SK-N-SH (cell line): ENCODE results near the gene RILPL2.

Experiments used
- EZH2phosphoT487 ChIP-seq: fragments of 200-600 bp; sonication (generic); IDR thresholded peaks from 2 replicates; pipeline ENCODE4 v1.6.1; 2017; ENCODE audit warnings: low read depth, mixed run types, mild to moderate bottlenecking, antibody characterized with exemption, moderate library complexity, borderline replicate concordance
- FOXJ3 ChIP-seq: sonication (generic); formaldehyde crosslinking; IDR thresholded peaks from 2 replicates; pipeline ENCODE4 v1.5.1; 2020; ENCODE audit warnings: mild to moderate bottlenecking, missing genetic modification reagents
- GABPA ChIP-seq: IDR thresholded peaks from 2 replicates; pipeline ENCODE4 v1.4.0; 2012; ENCODE audit warnings: low read depth, mild to moderate bottlenecking
- JUND ChIP-seq: IDR thresholded peaks from 2 replicates; pipeline ENCODE4 v1.4.0; 2012
- RAD21 ChIP-seq: IDR thresholded peaks from 2 replicates; pipeline ENCODE4 v1.6.1; 2012; ENCODE audit warnings: mild to moderate bottlenecking, low read length
- RXRA ChIP-seq: IDR thresholded peaks from 2 replicates; pipeline ENCODE4 v1.4.0; 2012; ENCODE audit warnings: low read depth, mild to moderate bottlenecking, borderline replicate concordance
- SIN3A ChIP-seq: IDR thresholded peaks from 2 replicates; pipeline ENCODE4 v1.6.1; 2012; ENCODE audit warnings: low read depth, mild to moderate bottlenecking, low read length, moderate library complexity, borderline replicate concordance
- TEAD4 ChIP-seq: IDR thresholded peaks from 2 replicates; pipeline ENCODE4 v1.4.0; 2012; ENCODE audit warnings: mild to moderate bottlenecking, borderline replicate concordance; ENCODE audit not compliant: insufficient read depth
- TF ChIP-seq, protein P1 (sequence below): fragments of 200-600 bp; sonication (generic); IDR thresholded peaks from 2 replicates; pipeline ENCODE4 v1.6.1; 2017; ENCODE audit warnings: antibody characterized with exemption, mild to moderate bottlenecking, moderate library complexity
- TF ChIP-seq, protein P2 (sequence below): IDR thresholded peaks from 2 replicates; pipeline ENCODE4 v1.4.0; 2012; ENCODE audit warnings: low read depth, borderline replicate concordance
- TF ChIP-seq, protein P3 (sequence below): fragments of 150-350 bp; IDR thresholded peaks from 2 replicates; pipeline ENCODE4 v1.6.1; 2017; ENCODE audit warnings: antibody characterized with exemption, low read length, low read depth, borderline replicate concordance
- TF ChIP-seq, protein P4 (sequence below): IDR thresholded peaks from 2 replicates; pipeline ENCODE4 v1.6.1; 2012; ENCODE audit warnings: mild to moderate bottlenecking, low read depth, low read length, moderate library complexity

DNA sequence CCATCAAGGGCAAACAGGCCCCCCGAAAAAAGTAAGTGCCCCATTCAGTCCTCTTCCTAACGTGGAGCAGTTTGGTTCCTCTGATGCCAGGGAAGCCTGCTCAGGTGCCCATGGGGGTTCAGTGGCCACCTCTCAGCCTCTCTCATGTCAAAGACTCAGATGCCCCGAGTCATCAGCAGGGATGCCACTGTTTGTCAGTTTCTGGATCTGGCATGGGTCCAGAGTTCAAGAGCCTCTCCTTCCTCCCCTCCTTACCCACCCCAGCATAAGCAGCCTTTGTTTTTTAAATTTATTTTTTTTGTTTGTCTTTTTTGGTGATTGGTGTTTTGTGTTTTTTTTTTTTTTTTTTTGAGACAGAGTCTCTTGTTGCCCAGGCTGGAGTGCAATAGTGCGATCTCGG is 41.2 kb downstream of the RILPL2 start:
- TF ChIP-seq TEAD4 (no peak), RAD21 (no peak), RXRA (no peak), JUND (no peak), EZH2phosphoT487 (no peak), SIN3A (no peak), FOXJ3 (CRISPR knock-in tag) (no peak), GABPA (no peak)
- TF ChIP-seq, protein P1, sequence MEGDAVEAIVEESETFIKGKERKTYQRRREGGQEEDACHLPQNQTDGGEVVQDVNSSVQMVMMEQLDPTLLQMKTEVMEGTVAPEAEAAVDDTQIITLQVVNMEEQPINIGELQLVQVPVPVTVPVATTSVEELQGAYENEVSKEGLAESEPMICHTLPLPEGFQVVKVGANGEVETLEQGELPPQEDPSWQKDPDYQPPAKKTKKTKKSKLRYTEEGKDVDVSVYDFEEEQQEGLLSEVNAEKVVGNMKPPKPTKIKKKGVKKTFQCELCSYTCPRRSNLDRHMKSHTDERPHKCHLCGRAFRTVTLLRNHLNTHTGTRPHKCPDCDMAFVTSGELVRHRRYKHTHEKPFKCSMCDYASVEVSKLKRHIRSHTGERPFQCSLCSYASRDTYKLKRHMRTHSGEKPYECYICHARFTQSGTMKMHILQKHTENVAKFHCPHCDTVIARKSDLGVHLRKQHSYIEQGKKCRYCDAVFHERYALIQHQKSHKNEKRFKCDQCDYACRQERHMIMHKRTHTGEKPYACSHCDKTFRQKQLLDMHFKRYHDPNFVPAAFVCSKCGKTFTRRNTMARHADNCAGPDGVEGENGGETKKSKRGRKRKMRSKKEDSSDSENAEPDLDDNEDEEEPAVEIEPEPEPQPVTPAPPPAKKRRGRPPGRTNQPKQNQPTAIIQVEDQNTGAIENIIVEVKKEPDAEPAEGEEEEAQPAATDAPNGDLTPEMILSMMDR, result no peak
- TF ChIP-seq, protein P2, sequence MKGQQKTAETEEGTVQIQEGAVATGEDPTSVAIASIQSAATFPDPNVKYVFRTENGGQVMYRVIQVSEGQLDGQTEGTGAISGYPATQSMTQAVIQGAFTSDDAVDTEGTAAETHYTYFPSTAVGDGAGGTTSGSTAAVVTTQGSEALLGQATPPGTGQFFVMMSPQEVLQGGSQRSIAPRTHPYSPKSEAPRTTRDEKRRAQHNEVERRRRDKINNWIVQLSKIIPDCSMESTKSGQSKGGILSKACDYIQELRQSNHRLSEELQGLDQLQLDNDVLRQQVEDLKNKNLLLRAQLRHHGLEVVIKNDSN, result no peak
- TF ChIP-seq, protein P3, sequence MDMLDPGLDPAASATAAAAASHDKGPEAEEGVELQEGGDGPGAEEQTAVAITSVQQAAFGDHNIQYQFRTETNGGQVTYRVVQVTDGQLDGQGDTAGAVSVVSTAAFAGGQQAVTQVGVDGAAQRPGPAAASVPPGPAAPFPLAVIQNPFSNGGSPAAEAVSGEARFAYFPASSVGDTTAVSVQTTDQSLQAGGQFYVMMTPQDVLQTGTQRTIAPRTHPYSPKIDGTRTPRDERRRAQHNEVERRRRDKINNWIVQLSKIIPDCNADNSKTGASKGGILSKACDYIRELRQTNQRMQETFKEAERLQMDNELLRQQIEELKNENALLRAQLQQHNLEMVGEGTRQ, result no peak
- TF ChIP-seq, protein P4, sequence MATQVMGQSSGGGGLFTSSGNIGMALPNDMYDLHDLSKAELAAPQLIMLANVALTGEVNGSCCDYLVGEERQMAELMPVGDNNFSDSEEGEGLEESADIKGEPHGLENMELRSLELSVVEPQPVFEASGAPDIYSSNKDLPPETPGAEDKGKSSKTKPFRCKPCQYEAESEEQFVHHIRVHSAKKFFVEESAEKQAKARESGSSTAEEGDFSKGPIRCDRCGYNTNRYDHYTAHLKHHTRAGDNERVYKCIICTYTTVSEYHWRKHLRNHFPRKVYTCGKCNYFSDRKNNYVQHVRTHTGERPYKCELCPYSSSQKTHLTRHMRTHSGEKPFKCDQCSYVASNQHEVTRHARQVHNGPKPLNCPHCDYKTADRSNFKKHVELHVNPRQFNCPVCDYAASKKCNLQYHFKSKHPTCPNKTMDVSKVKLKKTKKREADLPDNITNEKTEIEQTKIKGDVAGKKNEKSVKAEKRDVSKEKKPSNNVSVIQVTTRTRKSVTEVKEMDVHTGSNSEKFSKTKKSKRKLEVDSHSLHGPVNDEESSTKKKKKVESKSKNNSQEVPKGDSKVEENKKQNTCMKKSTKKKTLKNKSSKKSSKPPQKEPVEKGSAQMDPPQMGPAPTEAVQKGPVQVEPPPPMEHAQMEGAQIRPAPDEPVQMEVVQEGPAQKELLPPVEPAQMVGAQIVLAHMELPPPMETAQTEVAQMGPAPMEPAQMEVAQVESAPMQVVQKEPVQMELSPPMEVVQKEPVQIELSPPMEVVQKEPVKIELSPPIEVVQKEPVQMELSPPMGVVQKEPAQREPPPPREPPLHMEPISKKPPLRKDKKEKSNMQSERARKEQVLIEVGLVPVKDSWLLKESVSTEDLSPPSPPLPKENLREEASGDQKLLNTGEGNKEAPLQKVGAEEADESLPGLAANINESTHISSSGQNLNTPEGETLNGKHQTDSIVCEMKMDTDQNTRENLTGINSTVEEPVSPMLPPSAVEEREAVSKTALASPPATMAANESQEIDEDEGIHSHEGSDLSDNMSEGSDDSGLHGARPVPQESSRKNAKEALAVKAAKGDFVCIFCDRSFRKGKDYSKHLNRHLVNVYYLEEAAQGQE, result no peak
